ENCODE measurements around the gene NPIPB2.

Gene NPIPB2

DNA sequence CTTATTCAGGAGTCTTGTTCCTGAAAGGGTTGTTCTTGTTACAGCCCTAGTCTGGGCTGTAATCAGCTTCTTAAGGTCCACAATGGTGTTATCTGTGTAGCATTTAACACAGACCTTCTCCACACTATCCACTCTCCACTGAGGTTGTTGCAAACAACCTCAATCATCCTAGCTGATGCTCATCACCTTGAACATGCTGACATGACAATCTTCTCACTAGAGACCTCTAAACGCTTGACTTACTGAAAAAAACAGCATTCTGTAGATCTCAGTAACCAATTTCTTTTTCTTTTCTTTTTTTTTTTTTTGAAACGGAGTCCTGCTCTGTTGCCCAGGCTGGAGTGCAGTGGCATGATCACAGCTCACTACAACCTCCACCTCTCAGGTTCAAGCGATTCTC, 26.7 kb upstream of the NPIPB2 start:
- no peak for TF ChIP-seq CREB1 (IDR thresholded peaks at IDR 0.05; ENCODE audit: low read depth)
- no peak for TF ChIP-seq NFIC (IDR thresholded peaks at IDR 0.05)
- no peak for TF ChIP-seq ZBTB7A (IDR thresholded peaks at IDR 0.05; ENCODE audit: low read depth)
- TF ChIP-seq YY1 (IDR thresholded peaks at IDR 0.05; ENCODE audit: low read depth): no peak
- no peak for TF ChIP-seq TEAD4 (IDR thresholded peaks at IDR 0.05)
- TF ChIP-seq FOXM1 (IDR thresholded peaks at IDR 0.05; ENCODE audit: borderline replicate concordance, low read depth): no peak
- no peak for TF ChIP-seq TCF12 (IDR thresholded peaks at IDR 0.05; ENCODE audit: low read depth)

DNA sequence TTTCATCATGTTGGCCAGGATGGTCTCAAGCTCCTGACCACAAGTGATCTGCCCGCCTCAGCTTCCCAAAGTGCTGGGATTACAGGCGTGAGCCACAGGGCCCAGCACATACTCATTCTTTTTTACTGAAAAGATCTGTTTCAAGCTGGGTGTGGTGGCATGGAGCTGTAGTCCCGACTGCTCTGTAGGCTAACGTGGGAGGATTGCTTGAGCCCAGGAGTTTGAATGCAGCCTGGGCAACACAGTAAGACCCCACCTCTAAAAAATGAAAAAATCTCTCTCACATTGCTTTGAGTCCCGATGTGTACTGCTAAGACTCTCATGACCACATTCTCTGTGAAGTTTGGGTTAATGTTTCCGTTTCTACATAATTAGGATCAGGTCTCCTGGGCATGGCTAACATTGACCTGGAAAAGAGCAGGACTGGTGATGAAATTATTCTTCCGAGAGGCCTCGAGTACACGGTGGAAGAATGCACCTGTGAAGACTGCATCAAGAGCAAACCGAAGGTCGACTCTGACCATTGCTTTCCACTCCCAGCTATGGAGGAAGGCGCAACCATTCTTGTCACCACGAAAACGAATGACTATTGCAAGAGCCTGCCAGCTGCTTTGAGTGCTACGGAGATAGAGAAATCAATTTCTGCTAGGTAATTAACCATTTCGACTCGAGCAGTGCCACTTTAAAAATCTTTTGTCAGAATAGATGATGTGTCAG, 25.5 kb upstream of the NPIPB2 start:
- no peak for TF ChIP-seq YY1 (IDR thresholded peaks at IDR 0.05; ENCODE audit: low read depth)

DNA sequence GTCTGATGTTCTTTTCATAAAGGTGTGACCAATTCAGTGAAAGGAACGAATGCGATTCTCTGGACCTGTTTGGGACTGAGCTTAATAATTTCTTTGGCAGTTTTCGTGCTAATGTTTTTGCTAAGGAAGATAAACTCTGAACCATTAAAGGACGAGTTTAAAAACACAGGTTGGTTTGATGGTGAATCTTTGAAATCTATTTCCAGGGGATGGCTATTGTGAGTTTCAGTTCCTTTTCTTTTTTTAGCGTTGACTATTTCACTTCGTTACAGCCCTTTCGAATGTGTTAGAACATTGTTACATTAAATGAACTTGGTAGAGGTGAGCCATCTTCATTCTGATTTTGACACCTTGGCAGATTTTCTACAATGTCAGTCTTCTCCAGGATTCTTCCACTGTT, 24.3 kb upstream of the NPIPB2 start:
- TF ChIP-seq TAF1 (IDR thresholded peaks at IDR 0.05; ENCODE audit: low read depth): no peak

DNA sequence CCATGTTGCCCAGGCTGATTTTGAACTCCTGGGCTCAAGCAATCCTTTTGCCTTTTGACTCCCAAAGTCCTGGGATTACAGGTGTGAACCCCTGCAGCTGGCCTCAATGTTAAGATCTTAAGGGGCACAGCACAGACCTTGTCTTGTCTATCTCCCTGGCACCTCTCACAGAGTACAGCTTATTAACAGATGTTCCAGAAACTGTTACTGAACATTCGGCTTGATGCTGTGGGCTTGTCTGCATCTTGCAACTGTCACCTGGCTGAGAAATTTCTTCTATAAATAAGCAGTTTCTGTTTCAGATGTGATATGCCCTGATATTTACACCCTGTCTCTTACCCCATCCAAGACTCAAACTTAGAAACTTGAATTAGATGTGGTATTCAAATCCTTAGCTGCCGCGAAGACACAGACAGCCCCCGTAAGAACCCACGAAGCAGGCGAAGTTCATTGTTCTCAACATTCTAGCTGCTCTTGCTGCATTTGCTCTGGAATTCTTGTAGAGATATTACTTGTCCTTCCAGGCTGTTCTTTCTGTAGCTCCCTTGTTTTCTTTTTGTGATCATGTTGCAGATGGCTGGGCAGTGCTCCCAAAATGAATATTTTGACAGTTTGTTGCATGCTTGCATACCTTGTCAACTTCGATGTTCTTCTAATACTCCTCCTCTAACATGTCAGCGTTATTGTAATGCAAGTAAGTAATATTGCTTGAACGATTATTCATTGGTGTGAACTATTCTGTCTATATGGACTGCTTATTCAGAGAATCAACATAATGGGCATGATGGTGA, 23.1 kb upstream of the NPIPB2 start, which contains the start of gene TNFRSF17:
Gene TNFRSF17 (plus strand): TSS at position 450 of the 791 bp plus-strand sequence. CDS start 115 bp downstream, at position 565.
- no peak for TF ChIP-seq TEAD4 (IDR thresholded peaks at IDR 0.05)
- no peak for TF ChIP-seq EP300 (IDR thresholded peaks at IDR 0.05; ENCODE audit: borderline replicate concordance)
- TF ChIP-seq, protein P1, sequence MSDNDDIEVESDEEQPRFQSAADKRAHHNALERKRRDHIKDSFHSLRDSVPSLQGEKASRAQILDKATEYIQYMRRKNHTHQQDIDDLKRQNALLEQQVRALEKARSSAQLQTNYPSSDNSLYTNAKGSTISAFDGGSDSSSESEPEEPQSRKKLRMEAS (IDR thresholded peaks at IDR 0.05): no peak
- TF ChIP-seq EGR1 (IDR thresholded peaks at IDR 0.05): no peak
- TF ChIP-seq ZBTB7A (IDR thresholded peaks at IDR 0.05; ENCODE audit: low read depth): no peak

DNA sequence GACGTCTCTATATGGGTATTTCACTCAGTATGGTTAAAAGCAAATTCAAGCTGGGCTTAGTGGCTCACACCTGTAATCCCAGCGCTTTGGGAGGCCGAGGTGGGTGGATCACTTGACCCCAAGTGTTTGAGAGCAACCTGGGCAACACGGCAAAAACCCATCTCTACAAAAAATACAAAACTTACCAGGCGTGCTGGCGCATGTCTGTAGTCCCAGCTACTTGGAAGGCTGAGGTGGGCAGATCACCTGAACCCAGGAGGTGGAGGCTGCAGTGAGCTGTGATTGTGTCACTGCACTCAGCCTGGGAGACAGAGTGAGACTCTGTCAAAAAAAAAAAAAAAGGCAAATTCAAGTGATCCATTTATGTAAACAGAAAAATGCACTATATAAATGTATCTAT, 21.9 kb upstream of the NPIPB2 start:
- no peak for TF ChIP-seq YY1 (IDR thresholded peaks at IDR 0.05; ENCODE audit: low read depth)
- no peak for TF ChIP-seq EP300 (IDR thresholded peaks at IDR 0.05; ENCODE audit: borderline replicate concordance)
- TF ChIP-seq FOXM1 (IDR thresholded peaks at IDR 0.05; ENCODE audit: borderline replicate concordance, low read depth): no peak
- no peak for TF ChIP-seq TEAD4 (IDR thresholded peaks at IDR 0.05)
- TF ChIP-seq, protein P2, sequence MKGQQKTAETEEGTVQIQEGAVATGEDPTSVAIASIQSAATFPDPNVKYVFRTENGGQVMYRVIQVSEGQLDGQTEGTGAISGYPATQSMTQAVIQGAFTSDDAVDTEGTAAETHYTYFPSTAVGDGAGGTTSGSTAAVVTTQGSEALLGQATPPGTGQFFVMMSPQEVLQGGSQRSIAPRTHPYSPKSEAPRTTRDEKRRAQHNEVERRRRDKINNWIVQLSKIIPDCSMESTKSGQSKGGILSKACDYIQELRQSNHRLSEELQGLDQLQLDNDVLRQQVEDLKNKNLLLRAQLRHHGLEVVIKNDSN (IDR thresholded peaks at IDR 0.05): no peak
- no peak for TF ChIP-seq ZBTB7A (IDR thresholded peaks at IDR 0.05; ENCODE audit: low read depth)
- no peak for TF ChIP-seq EGR1 (IDR thresholded peaks at IDR 0.05)
- no peak for TF ChIP-seq TCF12 (IDR thresholded peaks at IDR 0.05; ENCODE audit: low read depth)
- TF ChIP-seq, protein P1 (IDR thresholded peaks at IDR 0.05): no peak

DNA sequence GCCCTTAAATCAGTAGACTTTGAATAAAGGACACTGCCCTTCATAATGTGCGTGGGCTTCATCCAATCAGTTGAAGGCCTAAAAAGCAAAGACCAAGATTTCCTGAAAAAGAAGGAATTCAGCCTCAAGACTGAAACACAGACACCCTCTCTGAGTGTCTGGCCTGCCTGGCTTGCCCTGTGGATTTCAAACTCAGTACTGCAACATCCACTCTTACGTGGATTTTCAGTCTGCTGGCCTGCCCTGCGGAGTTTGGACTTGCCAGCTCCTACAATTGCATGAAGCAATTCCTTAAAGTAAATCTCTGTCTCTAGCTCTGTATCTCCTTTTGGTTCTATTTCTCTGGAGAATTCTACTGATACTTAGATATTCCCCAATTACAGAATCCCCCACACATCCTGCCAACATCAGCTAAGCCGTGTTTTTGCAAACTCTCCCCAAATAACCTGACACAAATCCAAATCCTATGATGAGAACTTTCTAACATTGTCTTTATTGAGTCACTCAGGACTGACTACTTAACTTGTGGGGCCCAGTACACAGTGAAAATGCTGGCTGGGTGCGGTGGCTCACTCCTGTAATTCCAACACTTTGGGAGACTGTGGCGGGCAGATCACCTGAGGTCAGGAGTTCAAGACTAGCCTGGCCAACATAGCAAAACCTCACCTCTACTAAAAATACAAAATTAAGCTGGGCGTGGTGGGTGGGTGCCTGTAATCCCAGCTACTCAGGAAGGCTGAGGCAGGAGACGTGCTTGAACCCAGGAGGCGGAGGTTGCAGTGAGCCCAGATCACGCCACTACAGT, 15.9 kb upstream of the NPIPB2 start:
- TF ChIP-seq TCF12 (IDR thresholded peaks at IDR 0.05; ENCODE audit: low read depth): no peak
- no peak for TF ChIP-seq CREB1 (IDR thresholded peaks at IDR 0.05; ENCODE audit: low read depth)
- TF ChIP-seq, protein P2 (IDR thresholded peaks at IDR 0.05): no peak
- no peak for TF ChIP-seq FOXM1 (IDR thresholded peaks at IDR 0.05; ENCODE audit: borderline replicate concordance, low read depth)
- TF ChIP-seq, protein P3, sequence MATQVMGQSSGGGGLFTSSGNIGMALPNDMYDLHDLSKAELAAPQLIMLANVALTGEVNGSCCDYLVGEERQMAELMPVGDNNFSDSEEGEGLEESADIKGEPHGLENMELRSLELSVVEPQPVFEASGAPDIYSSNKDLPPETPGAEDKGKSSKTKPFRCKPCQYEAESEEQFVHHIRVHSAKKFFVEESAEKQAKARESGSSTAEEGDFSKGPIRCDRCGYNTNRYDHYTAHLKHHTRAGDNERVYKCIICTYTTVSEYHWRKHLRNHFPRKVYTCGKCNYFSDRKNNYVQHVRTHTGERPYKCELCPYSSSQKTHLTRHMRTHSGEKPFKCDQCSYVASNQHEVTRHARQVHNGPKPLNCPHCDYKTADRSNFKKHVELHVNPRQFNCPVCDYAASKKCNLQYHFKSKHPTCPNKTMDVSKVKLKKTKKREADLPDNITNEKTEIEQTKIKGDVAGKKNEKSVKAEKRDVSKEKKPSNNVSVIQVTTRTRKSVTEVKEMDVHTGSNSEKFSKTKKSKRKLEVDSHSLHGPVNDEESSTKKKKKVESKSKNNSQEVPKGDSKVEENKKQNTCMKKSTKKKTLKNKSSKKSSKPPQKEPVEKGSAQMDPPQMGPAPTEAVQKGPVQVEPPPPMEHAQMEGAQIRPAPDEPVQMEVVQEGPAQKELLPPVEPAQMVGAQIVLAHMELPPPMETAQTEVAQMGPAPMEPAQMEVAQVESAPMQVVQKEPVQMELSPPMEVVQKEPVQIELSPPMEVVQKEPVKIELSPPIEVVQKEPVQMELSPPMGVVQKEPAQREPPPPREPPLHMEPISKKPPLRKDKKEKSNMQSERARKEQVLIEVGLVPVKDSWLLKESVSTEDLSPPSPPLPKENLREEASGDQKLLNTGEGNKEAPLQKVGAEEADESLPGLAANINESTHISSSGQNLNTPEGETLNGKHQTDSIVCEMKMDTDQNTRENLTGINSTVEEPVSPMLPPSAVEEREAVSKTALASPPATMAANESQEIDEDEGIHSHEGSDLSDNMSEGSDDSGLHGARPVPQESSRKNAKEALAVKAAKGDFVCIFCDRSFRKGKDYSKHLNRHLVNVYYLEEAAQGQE (IDR thresholded peaks at IDR 0.05; ENCODE audit: low read depth): no peak
- no peak for TF ChIP-seq EP300 (IDR thresholded peaks at IDR 0.05; ENCODE audit: borderline replicate concordance)
- no peak for TF ChIP-seq RAD21 (IDR thresholded peaks at IDR 0.05; ENCODE audit: low read depth)

DNA sequence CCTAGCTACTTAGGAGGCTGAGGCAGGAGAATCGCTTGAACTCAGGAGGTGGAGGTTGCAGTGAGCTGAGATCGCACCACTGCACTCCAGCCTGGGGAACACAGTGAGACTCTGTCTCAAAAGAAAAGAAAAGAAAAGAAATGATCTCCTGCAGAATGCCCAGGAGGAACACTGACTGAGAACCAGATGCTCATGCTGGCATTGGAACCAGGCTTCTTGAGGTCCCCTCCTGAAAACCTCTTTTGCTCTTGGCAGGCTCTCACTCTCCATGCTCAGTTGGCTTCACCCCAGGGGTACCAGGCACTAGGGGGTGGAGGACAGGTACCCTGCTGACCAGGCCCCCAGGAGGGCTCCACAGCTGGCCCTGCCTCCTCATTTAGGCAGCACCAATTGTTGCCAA, 14.7 kb upstream of the NPIPB2 start:
- TF ChIP-seq TAF1 (IDR thresholded peaks at IDR 0.05; ENCODE audit: low read depth) (no peak), TCF12 (IDR thresholded peaks at IDR 0.05; ENCODE audit: low read depth) (no peak), NFIC (IDR thresholded peaks at IDR 0.05) (no peak), EGR1 (IDR thresholded peaks at IDR 0.05) (no peak), TEAD4 (IDR thresholded peaks at IDR 0.05) (no peak), EP300 (IDR thresholded peaks at IDR 0.05; ENCODE audit: borderline replicate concordance) (no peak), ZBTB7A (IDR thresholded peaks at IDR 0.05; ENCODE audit: low read depth) (no peak), YY1 (IDR thresholded peaks at IDR 0.05; ENCODE audit: low read depth) (no peak), CREB1 (IDR thresholded peaks at IDR 0.05; ENCODE audit: low read depth) (no peak), RAD21 (IDR thresholded peaks at IDR 0.05; ENCODE audit: low read depth) (no peak), CEBPB (IDR thresholded peaks at IDR 0.05) (no peak)
- TF ChIP-seq, protein P1 (IDR thresholded peaks at IDR 0.05): no peak
- TF ChIP-seq, protein P2 (IDR thresholded peaks at IDR 0.05): no peak
- TF ChIP-seq, protein P3 (IDR thresholded peaks at IDR 0.05; ENCODE audit: low read depth): no peak
